Measurements from ENCODE around the gene LTC4S.

DNA sequence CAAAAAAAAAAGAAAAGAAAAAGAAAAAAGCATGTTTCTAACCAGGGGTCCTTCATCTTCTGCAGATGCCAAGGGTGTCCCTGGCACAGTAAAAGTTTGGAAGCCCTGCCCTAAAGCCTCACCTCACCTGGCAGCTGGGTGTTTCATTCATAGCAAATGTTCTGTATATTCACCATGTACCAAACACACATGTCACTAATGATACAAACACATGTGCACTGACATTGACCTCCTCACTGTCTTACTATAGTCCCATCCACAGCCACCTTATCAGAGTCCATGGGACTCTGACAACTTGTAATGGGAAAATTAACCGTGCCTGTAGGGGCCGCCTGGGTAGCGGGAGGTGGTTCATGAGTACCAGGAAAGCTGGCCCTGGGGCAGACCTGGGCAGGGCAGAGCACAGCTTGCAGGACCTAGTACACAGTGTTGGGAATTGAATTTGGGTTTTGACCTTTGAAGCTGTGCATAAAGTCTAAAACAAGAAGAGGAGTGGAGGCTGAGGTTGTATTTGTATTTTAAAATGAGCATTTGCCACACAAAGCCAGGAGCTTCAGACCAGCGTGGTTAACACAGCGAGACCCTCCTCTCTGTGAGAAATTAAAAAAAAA is 19.3 kb downstream of the LTC4S start:
- no peak for TF ChIP-seq CTCF (conservative IDR thresholded peaks at IDR 0.05; ENCODE audit: low read length)
- no peak for TF ChIP-seq EZH2phosphoT487 (IDR thresholded peaks at IDR 0.05; ENCODE audit: borderline replicate concordance, low read depth, low read length)
